SK-N-SH treated with all-trans-retinoic acid at 6 μM for 48 hours (cell line): ENCODE data around the gene SMIM41.

Experiments
- ATAC-seq: fragments of 200-7000 bp; cut with Tn5 transposase; 3 replicates; pipeline ENCODE4 v1.9.1; 2020; ENCODE audit warnings: mild to moderate bottlenecking, moderate library complexity
- ARNTL ChIP-seq: fragments of 450-650 bp; formaldehyde crosslinking; IDR thresholded peaks from 2 replicates; pipeline ENCODE4 v1.5.0; 2020; ENCODE audit warnings: low read depth, mild to moderate bottlenecking, moderate library complexity, borderline replicate concordance
- BACH2 ChIP-seq: fragments of 250-450 bp; sonication (Bioruptor Pico); IDR thresholded peaks from 2 replicates; pipeline ENCODE4 v1.9.0; 2021; ENCODE audit warnings: mild to moderate bottlenecking, borderline replicate concordance
- ESRRG ChIP-seq: fragments of 250-450 bp; sonication (Bioruptor Pico); IDR thresholded peaks from 2 replicates; pipeline ENCODE4 v1.6.1; 2021; ENCODE audit warnings: mild to moderate bottlenecking
- GLIS3 ChIP-seq: fragments of 250-450 bp; sonication (Bioruptor Pico); IDR thresholded peaks from 2 replicates; pipeline ENCODE4 v1.5.0; 2020; ENCODE audit warnings: mild to moderate bottlenecking, moderate library complexity
- ISL1 ChIP-seq: fragments of 250-450 bp; sonication (Bioruptor Pico); IDR thresholded peaks from 2 replicates; pipeline ENCODE4 v2.1.2; 2022; ENCODE audit warnings: mild to moderate bottlenecking, moderate library complexity
- RARB ChIP-seq: fragments of 250-450 bp; sonication (Bioruptor Pico); IDR thresholded peaks from 2 replicates; pipeline ENCODE4 v1.8.0; 2021; ENCODE audit warnings: mild to moderate bottlenecking, moderate library complexity
- SNAI2 ChIP-seq: fragments of 250-450 bp; sonication (Bioruptor Pico); IDR thresholded peaks from 2 replicates; pipeline ENCODE4 v1.5.0; 2020; ENCODE audit warnings: mild to moderate bottlenecking, moderate library complexity
- ZC3H10 ChIP-seq: fragments of 250-450 bp; sonication (Bioruptor Pico); IDR thresholded peaks from 2 replicates; pipeline ENCODE4 v1.5.1; 2021; ENCODE audit warnings: mild to moderate bottlenecking, moderate library complexity
- ZFP30 ChIP-seq: fragments of 450-650 bp; formaldehyde crosslinking; IDR thresholded peaks from 2 replicates; pipeline ENCODE4 v1.5.0; 2022; ENCODE audit warnings: mild to moderate bottlenecking, moderate library complexity
- ZNF565 ChIP-seq: fragments of 450-650 bp; formaldehyde crosslinking; conservative IDR thresholded peaks from 2 replicates; pipeline ENCODE4 v1.5.0; 2020; ENCODE audit warnings: low read depth, mild to moderate bottlenecking, moderate library complexity
- ZNF70 ChIP-seq: fragments of 450-650 bp; formaldehyde crosslinking; IDR thresholded peaks from 2 replicates; pipeline ENCODE4 v1.5.0; 2020; ENCODE audit warnings: mild to moderate bottlenecking, moderate library complexity
- ZNF8 ChIP-seq: fragments of 450-650 bp; formaldehyde crosslinking; IDR thresholded peaks from 2 replicates; pipeline ENCODE4 v1.5.0; 2020; ENCODE audit warnings: mild to moderate bottlenecking, moderate library complexity
- TF ChIP-seq, protein P1 (sequence below): fragments of 250-450 bp; sonication (Bioruptor Pico); IDR thresholded peaks from 2 replicates; pipeline ENCODE4 v1.5.1; 2020; ENCODE audit warnings: low read depth, mild to moderate bottlenecking, moderate library complexity
- TF ChIP-seq, protein P2 (sequence below): fragments of 250-450 bp; sonication (Bioruptor Pico); IDR thresholded peaks from 2 replicates; pipeline ENCODE4 v1.5.0; 2020; ENCODE audit warnings: mild to moderate bottlenecking, moderate library complexity
- TF ChIP-seq, protein P3 (sequence below): fragments of 250-450 bp; sonication (Bioruptor Pico); IDR thresholded peaks from 2 replicates; pipeline ENCODE4 v1.8.0; 2021; ENCODE audit warnings: low read depth, mild to moderate bottlenecking, moderate library complexity, borderline replicate concordance
- TF ChIP-seq, protein P4 (sequence below): fragments of 250-450 bp; sonication (Bioruptor Pico); IDR thresholded peaks from 2 replicates; pipeline ENCODE4 v1.5.1; 2021; ENCODE audit warnings: mild to moderate bottlenecking, moderate library complexity

Gene SMIM41

DNA sequence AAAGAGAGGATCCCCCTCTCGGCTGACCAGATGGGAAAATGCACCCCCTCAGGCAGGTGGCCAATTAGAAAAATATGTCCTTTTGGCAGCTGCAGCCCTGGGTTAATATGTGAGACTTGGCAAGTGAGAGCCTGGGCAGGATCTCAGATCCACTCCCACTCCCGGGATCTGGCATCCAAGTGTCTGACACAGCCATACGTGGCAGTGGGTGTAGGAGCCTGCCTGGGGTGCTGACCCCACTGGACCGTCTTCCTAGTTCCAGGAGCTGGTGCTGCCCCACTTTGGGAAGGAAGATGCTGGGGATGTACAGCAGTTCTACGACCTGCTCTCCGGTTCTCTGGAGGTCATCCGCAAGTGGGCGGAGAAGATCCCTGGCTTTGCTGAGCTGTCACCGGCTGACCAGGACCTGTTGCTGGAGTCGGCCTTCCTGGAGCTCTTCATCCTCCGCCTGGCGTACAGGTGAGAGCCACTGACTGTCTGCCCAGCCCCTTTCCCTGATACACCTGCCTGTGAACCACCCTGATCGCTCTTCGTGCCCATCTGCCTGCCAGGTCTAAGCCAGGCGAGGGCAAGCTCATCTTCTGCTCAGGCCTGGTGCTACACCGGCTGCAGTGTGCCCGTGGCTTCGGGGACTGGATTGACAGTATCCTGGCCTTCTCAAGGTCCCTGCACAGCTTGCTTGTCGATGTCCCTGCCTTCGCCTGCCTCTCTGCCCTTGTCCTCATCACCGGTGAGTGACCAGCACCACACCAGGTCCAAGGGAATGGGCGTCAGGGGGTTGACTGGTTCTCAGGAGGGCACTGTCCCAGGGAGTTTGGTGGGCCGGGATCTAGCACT lies 22.5 kb upstream of the SMIM41 start (continued):
- TF ChIP-seq, protein P1, sequence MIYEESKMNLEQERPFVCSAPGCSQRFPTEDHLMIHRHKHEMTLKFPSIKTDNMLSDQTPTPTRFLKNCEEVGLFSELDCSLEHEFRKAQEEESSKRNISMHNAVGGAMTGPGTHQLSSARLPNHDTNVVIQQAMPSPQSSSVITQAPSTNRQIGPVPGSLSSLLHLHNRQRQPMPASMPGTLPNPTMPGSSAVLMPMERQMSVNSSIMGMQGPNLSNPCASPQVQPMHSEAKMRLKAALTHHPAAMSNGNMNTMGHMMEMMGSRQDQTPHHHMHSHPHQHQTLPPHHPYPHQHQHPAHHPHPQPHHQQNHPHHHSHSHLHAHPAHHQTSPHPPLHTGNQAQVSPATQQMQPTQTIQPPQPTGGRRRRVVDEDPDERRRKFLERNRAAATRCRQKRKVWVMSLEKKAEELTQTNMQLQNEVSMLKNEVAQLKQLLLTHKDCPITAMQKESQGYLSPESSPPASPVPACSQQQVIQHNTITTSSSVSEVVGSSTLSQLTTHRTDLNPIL (CRISPR knock-in tag): no peak
- TF ChIP-seq ARNTL (CRISPR knock-in tag) (no peak), RARB (no peak), BACH2 (CRISPR knock-in tag) (no peak), ZFP30 (CRISPR knock-in tag) (no peak), ZNF565 (CRISPR knock-in tag) (no peak)
- TF ChIP-seq, protein P2, sequence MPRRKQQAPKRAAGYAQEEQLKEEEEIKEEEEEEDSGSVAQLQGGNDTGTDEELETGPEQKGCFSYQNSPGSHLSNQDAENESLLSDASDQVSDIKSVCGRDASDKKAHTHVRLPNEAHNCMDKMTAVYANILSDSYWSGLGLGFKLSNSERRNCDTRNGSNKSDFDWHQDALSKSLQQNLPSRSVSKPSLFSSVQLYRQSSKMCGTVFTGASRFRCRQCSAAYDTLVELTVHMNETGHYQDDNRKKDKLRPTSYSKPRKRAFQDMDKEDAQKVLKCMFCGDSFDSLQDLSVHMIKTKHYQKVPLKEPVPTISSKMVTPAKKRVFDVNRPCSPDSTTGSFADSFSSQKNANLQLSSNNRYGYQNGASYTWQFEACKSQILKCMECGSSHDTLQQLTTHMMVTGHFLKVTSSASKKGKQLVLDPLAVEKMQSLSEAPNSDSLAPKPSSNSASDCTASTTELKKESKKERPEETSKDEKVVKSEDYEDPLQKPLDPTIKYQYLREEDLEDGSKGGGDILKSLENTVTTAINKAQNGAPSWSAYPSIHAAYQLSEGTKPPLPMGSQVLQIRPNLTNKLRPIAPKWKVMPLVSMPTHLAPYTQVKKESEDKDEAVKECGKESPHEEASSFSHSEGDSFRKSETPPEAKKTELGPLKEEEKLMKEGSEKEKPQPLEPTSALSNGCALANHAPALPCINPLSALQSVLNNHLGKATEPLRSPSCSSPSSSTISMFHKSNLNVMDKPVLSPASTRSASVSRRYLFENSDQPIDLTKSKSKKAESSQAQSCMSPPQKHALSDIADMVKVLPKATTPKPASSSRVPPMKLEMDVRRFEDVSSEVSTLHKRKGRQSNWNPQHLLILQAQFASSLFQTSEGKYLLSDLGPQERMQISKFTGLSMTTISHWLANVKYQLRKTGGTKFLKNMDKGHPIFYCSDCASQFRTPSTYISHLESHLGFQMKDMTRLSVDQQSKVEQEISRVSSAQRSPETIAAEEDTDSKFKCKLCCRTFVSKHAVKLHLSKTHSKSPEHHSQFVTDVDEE: no peak

DNA sequence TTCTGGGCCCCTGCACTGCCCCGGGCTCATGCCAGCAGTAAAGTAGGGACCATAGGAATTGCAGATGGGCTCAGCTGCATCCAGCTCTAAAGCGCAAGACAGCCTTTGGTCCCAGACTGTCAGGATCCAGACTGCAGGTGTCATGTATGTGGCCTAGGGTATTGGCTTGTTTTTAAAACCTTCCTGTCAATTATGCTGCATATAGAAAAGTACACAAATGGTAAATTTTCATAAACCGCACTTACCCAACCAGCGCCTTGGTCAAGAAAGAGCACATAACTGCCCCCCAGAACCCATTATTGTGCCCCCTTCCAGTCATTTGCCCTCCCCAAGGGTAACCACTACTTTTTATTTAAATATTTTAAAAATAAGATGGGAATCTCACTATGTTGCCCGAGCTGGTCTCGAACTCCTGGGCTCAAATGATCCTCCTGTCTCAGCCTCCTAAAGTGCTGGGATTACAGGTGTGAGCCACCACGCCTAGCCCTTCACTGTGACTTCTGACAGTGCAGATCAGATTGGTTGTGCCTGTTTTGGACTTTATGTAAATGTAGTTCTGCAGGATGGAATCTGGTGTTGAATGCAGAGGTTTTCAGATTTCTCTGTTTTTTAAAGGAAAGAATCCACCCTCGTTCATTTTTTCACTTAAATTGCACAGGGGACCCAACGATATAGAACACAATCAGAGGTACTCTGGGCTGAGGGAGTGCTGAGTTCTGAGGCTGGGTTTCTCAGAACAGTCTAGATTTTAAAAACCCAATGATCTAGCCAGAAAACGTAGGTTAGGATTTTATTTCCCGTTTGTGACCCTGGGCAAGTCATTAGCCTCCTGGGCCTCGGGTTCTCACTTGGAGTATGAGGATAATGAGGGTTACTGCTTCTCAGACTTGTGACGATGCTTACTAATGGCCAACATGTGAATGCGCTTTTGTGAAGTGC lies 21.6 kb upstream of the SMIM41 start:
- ATAC-seq: no peak
- TF ChIP-seq SNAI2: no peak
- TF ChIP-seq ZNF8 (CRISPR knock-in tag): no peak
- no peak for TF ChIP-seq GLIS3 (CRISPR knock-in tag)
- no peak for TF ChIP-seq ZNF565 (CRISPR knock-in tag)
- TF ChIP-seq ESRRG (CRISPR knock-in tag): no peak
- TF ChIP-seq RARB: no peak
- TF ChIP-seq ZC3H10 (CRISPR knock-in tag): no peak

DNA sequence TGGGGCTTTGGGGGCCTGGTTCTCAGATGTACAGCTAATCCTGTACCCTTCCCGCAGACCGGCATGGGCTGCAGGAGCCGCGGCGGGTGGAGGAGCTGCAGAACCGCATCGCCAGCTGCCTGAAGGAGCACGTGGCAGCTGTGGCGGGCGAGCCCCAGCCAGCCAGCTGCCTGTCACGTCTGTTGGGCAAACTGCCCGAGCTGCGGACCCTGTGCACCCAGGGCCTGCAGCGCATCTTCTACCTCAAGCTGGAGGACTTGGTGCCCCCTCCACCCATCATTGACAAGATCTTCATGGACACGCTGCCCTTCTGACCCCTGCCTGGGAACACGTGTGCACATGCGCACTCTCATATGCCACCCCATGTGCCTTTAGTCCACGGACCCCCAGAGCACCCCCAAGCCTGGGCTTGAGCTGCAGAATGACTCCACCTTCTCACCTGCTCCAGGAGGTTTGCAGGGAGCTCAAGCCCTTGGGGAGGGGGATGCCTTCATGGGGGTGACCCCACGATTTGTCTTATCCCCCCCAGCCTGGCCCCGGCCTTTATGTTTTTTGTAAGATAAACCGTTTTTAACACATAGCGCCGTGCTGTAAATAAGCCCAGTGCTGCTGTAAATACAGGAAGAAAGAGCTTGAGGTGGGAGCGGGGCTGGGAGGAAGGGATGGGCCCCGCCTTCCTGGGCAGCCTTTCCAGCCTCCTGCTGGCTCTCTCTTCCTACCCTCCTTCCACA lies 20.7 kb upstream of the SMIM41 start:
- TF ChIP-seq ISL1 (CRISPR knock-in tag): no peak
- TF ChIP-seq, protein P3, sequence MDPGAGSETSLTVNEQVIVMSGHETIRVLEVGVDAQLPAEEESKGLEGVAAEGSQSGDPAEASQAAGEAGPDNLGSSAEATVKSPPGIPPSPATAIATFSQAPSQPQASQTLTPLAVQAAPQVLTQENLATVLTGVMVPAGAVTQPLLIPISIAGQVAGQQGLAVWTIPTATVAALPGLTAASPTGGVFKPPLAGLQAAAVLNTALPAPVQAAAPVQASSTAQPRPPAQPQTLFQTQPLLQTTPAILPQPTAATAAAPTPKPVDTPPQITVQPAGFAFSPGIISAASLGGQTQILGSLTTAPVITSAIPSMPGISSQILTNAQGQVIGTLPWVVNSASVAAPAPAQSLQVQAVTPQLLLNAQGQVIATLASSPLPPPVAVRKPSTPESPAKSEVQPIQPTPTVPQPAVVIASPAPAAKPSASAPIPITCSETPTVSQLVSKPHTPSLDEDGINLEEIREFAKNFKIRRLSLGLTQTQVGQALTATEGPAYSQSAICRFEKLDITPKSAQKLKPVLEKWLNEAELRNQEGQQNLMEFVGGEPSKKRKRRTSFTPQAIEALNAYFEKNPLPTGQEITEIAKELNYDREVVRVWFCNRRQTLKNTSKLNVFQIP: no peak
- no peak for ATAC-seq

DNA sequence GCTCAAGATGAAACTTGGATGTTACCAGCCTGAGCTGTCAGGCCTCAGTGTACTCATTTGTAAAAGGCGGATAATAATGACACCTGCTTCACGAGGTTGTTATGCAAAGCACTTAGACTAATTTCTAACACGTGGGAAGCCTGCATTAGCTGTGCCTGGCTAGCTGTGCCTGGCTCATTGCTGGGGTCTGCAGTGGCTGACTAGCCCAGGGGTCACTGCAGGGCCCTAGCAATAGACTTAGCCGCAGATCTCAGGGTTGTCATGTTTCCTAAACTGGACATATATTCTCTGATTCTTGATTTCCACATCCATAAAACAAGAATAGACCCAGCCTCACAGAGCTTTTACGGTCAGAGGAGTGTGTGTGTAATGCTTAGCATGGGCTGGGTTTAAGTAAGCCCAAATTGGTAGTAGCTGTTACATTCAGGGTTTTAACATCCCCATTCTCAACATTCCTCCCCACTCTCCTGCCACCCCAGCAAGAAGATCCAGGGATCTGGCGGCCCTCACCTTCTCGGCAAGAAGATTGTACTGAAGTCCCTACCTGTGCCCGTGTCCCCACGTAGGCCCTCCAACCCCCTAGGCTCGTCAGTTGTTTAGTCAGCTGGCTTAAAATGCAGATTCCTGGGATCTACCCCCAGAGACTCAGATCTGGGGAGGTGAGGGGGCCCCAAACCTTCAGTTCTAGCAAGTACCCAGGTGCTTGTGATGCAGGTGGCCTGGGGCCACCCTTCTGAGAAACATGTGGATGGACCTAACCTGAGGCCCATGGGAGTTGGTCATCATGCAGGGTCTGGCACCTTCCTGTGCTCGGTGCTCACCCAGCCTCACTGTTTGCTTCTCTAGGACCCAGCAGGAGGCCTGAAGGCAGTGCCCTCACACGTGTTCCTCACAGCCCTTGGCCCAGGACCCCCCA lies 19.7 kb upstream of the SMIM41 start:
- peak; percentile 3; the same call in 2 of the 3 replicates for ATAC-seq
- TF ChIP-seq, protein P3: no peak
- TF ChIP-seq ZNF565 (CRISPR knock-in tag): no peak
- TF ChIP-seq ARNTL (CRISPR knock-in tag): no peak
- TF ChIP-seq ZFP30 (CRISPR knock-in tag): no peak
- no peak for TF ChIP-seq ZNF70
- no peak for TF ChIP-seq BACH2 (CRISPR knock-in tag)
- TF ChIP-seq, protein P4, sequence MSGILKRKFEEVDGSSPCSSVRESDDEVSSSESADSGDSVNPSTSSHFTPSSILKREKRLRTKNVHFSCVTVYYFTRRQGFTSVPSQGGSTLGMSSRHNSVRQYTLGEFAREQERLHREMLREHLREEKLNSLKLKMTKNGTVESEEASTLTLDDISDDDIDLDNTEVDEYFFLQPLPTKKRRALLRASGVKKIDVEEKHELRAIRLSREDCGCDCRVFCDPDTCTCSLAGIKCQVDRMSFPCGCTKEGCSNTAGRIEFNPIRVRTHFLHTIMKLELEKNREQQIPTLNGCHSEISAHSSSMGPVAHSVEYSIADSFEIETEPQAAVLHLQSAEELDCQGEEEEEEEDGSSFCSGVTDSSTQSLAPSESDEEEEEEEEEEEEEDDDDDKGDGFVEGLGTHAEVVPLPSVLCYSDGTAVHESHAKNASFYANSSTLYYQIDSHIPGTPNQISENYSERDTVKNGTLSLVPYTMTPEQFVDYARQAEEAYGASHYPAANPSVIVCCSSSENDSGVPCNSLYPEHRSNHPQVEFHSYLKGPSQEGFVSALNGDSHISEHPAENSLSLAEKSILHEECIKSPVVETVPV: peak; percentile 16; the same call in 1 of the 2 replicates
- TF ChIP-seq ESRRG (CRISPR knock-in tag): no peak
- TF ChIP-seq, protein P1 (CRISPR knock-in tag): peak; percentile 56
- TF ChIP-seq GLIS3 (CRISPR knock-in tag): no peak
